ENCODE results near the gene OR51B6. TPM values are rescaled to one million over a fixed set of nuclear protein-coding genes. Genes with fewer than 3 reads are reported as not detected.
"Not testable (repeated sequence)": the region's sequence is repeated elsewhere in the genome, so short reads cannot be mapped to it uniquely, and the experiment has no call there.

Gene OR51B6
- total RNA-seq = not detected in 2 replicates

GRCh38 chr11:5351208-5351607 lies at the start of gene OR51B6:
TSS of gene OR51B6 (plus strand) at chr11:5351508. CDS start at chr11:5351508, 0 bp downstream.
- DNase-seq (ENCODE audit: extremely low read depth, low read depth, low spot score) = no peak

- DNase-seq (ENCODE audit: extremely low read depth, low read depth, low spot score) = no peak
Observed at GRCh38 chr11:5301846-5302245, 49.5 kb upstream of the OR51B6 start, which contains the start of gene OR51B4. TSS of gene OR51B4 (minus strand) at chr11:5301946. CDS start at chr11:5301946, 0 bp downstream.

GRCh38 chr11:5303626-5304025 lies 47.7 kb upstream of the OR51B6 start:
- DNase-seq (ENCODE audit: extremely low read depth, low read depth, low spot score) = no peak

GRCh38 chr11:5304046-5304445 lies 47.3 kb upstream of the OR51B6 start:
- DNase-seq (ENCODE audit: extremely low read depth, low read depth, low spot score) = no peak

- DNase-seq (ENCODE audit: extremely low read depth, low read depth, low spot score) = no peak
Observed at GRCh38 chr11:5307256-5308019, 43.9 kb upstream of the OR51B6 start.

- DNase-seq (ENCODE audit: extremely low read depth, low read depth, low spot score) = no peak
Observed at GRCh38 chr11:5310423-5310822, 40.9 kb upstream of the OR51B6 start.

GRCh38 chr11:5313326-5314023 lies 37.8 kb upstream of the OR51B6 start:
- DNase-seq (ENCODE audit: extremely low read depth, low read depth, low spot score) = not testable (repeated sequence)

GRCh38 chr11:5317292-5317691 lies 34.0 kb upstream of the OR51B6 start:
- no peak for DNase-seq (ENCODE audit: extremely low read depth, low read depth, low spot score)

GRCh38 chr11:5324197-5324596 lies 27.1 kb upstream of the OR51B6 start, which contains the start of gene OR51B2:
TSS of gene OR51B2 (minus strand) at chr11:5324297. CDS start at chr11:5324297, 0 bp downstream.
- DNase-seq (ENCODE audit: extremely low read depth, low read depth, low spot score) = no peak

GRCh38 chr11:5335170-5335569 lies 16.1 kb upstream of the OR51B6 start:
- DNase-seq (ENCODE audit: extremely low read depth, low read depth, low spot score) = no peak

- no peak for DNase-seq (ENCODE audit: extremely low read depth, low read depth, low spot score)
Observed at GRCh38 chr11:5336331-5336730, 15.0 kb upstream of the OR51B6 start.

GRCh38 chr11:5337253-5337652 lies 14.1 kb upstream of the OR51B6 start:
- DNase-seq (ENCODE audit: extremely low read depth, low read depth, low spot score) = not testable (repeated sequence)

GRCh38 chr11:5339771-5340322 lies 11.5 kb upstream of the OR51B6 start:
- no peak for DNase-seq (ENCODE audit: extremely low read depth, low read depth, low spot score)

GRCh38 chr11:5343474-5344335 lies 7.6 kb upstream of the OR51B6 start, which contains the start of gene OR51B5:
TSS of gene OR51B5 (minus strand) at chr11:5343524. CDS start at chr11:5343524, 0 bp downstream.
- no peak for DNase-seq (ENCODE audit: extremely low read depth, low read depth, low spot score)

- DNase-seq (ENCODE audit: extremely low read depth, low read depth, low spot score) = no peak
Observed at GRCh38 chr11:5345831-5346230, 5.5 kb upstream of the OR51B6 start.

GRCh38 chr11:5348551-5349194 lies 2.6 kb upstream of the OR51B6 start:
- DNase-seq (ENCODE audit: extremely low read depth, low read depth, low spot score) = no peak

GRCh38 chr11:5349550-5349949 lies 1.8 kb upstream of the OR51B6 start:
- DNase-seq (ENCODE audit: extremely low read depth, low read depth, low spot score) = no peak

- DNase-seq (ENCODE audit: extremely low read depth, low read depth, low spot score) = not testable (repeated sequence)
Observed at GRCh38 chr11:5356031-5356430, 4.7 kb downstream of the OR51B6 start.

GRCh38 chr11:5362017-5362625 lies 10.8 kb downstream of the OR51B6 start:
- no peak for DNase-seq (ENCODE audit: extremely low read depth, low read depth, low spot score)

GRCh38 chr11:5363679-5364078 lies 12.4 kb downstream of the OR51B6 start:
- DNase-seq (ENCODE audit: extremely low read depth, low read depth, low spot score) = no peak

All from glomerular endothelial cell (primary cell).